Measurements from ENCODE around the gene ERMN. TPM values are rescaled to one million over a fixed set of nuclear protein-coding genes. Genes with fewer than 3 reads are reported as not detected.

ERMN gene
- total and polyA plus RNA-seq, 5 experiments from 2014 or later, result 0.09 to 5.3 (median 0.62) TPM

DNA sequence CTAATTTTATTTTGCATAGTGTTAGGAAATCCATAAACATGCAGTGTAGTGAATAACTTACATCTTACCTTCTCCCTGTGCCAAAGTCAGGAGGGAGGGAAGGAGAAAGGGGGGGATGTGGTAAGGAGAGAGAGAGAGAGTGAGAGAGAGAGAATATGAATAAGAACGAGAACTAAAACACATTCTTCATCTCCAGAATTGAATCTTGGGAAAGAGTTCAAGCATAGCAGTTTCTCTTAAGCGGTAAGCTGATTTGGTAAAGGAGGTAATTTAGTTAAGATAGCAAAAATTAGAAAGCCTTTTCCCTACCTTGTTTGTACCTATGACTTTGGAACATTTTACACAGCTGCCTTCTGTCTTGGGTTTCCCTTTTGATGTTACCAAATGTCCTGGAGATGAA lies 15.7 kb downstream of the ERMN start:
- Mint-ChIP-seq H3K36me3 (no peaks in the 10 kb centered on the region), H3K27me3 (peaks cover 0 to 5% (median 0%) of the 10 kb centered on the region in 5 donors), H3K4me1 (peaks cover 1 to 13% (median 5%) of the 10 kb centered on the region in 4 donors), H3K9me3 (no peaks in the 10 kb centered on the region), H3K27ac (no peak overlapping the region), H3K4me3 (no peak overlapping the region)
- no peak for DNase-seq
- ATAC-seq, result no peak
- POLR2A ChIA-PET, result no interaction called here

DNA sequence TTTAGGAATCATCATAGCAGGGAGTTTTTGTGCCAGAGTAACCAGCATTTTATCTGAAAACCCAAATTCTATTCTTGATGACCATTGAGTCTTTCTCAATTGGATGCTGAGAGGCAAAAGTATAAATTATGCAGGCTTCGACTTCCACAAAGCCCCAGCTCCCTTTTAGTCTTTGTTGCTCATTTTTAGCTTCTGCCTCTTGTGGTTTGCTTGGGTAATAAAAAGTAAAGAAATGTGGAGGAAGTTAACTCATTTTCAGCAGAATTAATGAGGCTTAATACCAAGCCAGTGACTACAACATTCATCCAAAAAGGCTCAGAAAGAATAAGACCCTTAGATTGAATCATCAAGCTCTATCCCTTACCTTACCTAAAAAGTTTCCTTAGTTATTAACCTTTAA lies 18.6 kb downstream of the ERMN start:
- ATAC-seq (no peak), DNase-seq (peak in 2 of 10 donors; percentile 14 to 24)
- peaks cover 3 to 22% (median 16%) of the 10 kb centered on the region in 4 donors for H3K4me1 Mint-ChIP-seq
- no peaks in the 10 kb centered on the region for H3K9me3 Mint-ChIP-seq
- no peak overlapping the region for H3K27ac Mint-ChIP-seq
- no peak overlapping the region for H3K4me3 Mint-ChIP-seq
- H3K27me3 Mint-ChIP-seq, result peaks cover 0 to 7% (median 1%) of the 10 kb centered on the region in 5 donors
- POLR2A ChIA-PET, result interaction anchor here (0.6 to 0.8 kb wide), 2 partner anchors 187 to 426 kb away, joined by 3 read pairs; no protein-coding TSS in a partner anchor
- H3K36me3 Mint-ChIP-seq, result no peaks in the 10 kb centered on the region

DNA sequence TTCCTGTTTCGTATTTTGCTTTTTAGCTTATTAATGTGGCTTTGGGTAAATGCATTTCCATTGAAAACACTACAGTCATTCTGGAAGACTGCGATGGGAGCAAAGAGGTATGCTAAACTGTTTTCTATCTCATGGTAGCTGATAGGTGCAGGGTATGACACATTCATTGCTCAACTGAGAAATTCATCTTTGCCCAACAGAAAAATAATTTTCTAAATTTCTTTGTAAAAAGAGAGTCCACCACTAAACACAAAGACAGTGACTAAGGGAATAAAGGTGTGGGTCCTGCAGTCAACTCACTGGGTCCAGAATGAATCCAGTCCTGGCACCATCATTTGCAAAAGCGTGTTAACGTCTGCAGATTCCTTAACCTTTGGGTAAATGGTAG lies 19.9 kb downstream of the ERMN start:
- Mint-ChIP-seq H3K9me3 (no peaks in the 10 kb centered on the region), H3K36me3 (no peaks in the 10 kb centered on the region), H3K27me3 (peaks cover 0 to 5% (median 1%) of the 10 kb centered on the region in 5 donors), H3K4me1 (peaks cover 3 to 22% (median 16%) of the 10 kb centered on the region in 4 donors), H3K27ac (no peak overlapping the region), H3K4me3 (no peak overlapping the region)
- ATAC-seq (no peak), DNase-seq (no peak)
- POLR2A ChIA-PET, result no interaction called here

DNA sequence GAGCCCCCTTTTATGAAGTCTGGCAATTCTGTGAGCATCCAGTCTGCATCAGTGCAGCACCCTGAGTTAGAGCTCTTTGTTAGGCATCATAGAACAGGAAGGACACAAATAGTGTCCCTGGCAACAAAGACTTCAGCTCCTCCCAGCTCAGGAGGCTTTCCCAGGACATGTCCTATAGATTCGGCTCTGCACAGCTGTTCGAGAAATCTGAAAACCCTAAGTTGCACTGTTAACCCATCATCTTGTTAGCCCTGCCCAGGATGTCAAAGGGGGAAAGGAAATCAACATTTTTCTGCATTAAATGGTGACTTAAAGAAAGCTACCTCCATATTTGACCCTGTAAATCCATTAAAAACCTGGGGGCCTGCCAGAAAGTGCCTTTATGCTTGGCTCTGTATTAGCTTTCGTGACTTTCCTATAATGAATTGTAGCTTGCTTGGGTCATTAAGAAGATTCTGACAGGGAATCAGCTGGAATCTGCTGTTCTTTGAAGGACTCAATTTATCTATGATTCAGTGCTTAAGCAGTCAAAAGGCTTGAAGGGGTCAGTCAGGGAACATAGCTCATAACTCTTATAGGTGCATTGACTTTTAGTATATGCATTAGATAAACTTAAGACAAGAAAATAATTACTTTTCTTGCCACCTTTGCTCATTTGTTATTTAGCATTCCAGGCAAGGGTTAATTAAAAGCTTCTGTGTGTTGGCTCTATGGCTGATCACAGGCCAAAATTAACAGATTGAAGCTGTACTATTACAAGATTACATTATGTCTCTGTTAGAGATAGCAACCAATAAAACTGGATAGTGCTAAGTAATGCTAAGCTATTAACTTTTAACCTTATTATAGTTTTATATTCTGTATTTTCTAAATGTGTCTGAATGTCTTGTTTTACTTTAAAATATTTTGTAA lies 20.6 kb downstream of the ERMN start:
- H3K4me1 Mint-ChIP-seq, result peaks cover 3 to 22% (median 16%) of the 10 kb centered on the region in 4 donors
- peak overlapping the region in 1 of 10 donors; percentile 64 for H3K4me3 Mint-ChIP-seq
- H3K9me3 Mint-ChIP-seq, result no peaks in the 10 kb centered on the region
- H3K27me3 Mint-ChIP-seq, result peaks cover 0 to 5% (median 1%) of the 10 kb centered on the region in 5 donors
- DNase-seq, result no peak
- no peaks in the 10 kb centered on the region for H3K36me3 Mint-ChIP-seq
- ATAC-seq, result peak in 1 of 2 donors; percentile 22
- H3K27ac Mint-ChIP-seq, result peak overlapping the region in 3 of 10 donors; percentile 1 to 63 (median 12)
- POLR2A ChIA-PET, result interaction anchor here (1.1 kb wide), 1 partner anchor 27 kb away, joined by 3 read pairs; no protein-coding TSS in a partner anchor

DNA sequence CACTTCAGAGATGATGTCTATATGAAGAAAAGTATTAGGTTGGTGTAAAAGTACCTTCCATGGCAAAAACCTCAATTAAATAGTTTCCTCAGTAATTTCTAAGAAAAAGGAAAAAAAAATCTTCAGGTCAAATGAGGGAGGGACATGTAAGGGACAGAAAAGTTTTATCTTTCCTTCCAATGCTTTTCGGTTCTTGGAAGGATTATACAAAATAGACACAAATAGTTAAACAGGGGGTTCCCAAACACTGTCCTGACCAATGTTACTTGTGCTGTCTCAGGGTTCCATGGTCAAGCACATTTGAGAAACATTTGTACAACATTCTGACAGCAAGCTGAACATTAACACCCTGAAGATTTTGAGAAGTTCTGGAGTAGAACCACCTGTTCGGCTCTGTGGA lies 22.0 kb downstream of the ERMN start:
- Mint-ChIP-seq H3K4me1 (peaks cover 3 to 22% (median 16%) of the 10 kb centered on the region in 4 donors), H3K36me3 (no peaks in the 10 kb centered on the region), H3K27me3 (peaks cover 0 to 3% (median 1%) of the 10 kb centered on the region in 5 donors), H3K9me3 (no peaks in the 10 kb centered on the region), H3K27ac (no peak overlapping the region), H3K4me3 (no peak overlapping the region)
- POLR2A ChIA-PET, result interaction anchor here (0.6 kb wide), 1 partner anchor 126 kb away, joined by 3 read pairs; no protein-coding TSS in a partner anchor
- ATAC-seq (no peak), DNase-seq (no peak)

DNA sequence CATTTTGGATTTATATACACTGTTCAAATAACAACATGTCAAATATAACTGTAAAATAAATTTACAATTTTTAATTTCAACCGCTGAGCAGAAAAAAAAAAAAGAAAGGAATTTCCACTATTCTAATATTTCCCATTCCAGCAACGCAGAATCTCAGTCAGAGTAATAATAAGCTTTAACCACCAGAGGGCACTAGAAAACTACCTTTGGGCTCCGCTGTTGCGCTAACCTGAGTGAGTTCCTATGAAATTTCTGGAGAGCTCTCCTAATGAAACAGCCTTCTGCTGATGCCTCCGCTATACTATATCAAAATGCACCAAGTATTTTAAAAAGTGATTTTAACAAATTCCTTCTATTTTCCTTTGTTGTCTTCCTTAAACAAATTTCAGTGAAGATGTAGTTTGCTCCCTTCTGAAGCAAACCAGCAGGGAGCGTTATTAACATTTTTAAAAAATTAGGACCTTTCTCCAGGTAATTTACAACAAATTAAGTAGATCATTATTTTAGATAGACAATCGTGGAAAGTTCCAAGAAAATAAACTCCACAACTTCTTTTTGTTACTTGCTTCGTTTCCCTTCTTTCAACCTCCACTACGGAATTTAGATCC lies 23.0 kb downstream of the ERMN start:
- ATAC-seq (peak; percentile 62 to 87), DNase-seq (peak in 7 of 10 donors; percentile 26 to 70 (median 65))
- H3K9me3 Mint-ChIP-seq, result no peaks in the 10 kb centered on the region
- POLR2A ChIA-PET, result interaction anchor here (0.5 to 1.0 kb wide), 8 partner anchors 25 to 295 kb away, joined by 3 to 7 read pairs (median 3); no protein-coding TSS in a partner anchor
- H3K27me3 Mint-ChIP-seq, result peaks cover 1 to 3% (median 3%) of the 10 kb centered on the region in 5 donors
- H3K4me3 Mint-ChIP-seq, result no peak overlapping the region
- peak overlapping the region in 1 of 10 donors; percentile 11 for H3K27ac Mint-ChIP-seq
- H3K4me1 Mint-ChIP-seq, result peaks cover 3 to 22% (median 16%) of the 10 kb centered on the region in 4 donors
- no peaks in the 10 kb centered on the region for H3K36me3 Mint-ChIP-seq

DNA sequence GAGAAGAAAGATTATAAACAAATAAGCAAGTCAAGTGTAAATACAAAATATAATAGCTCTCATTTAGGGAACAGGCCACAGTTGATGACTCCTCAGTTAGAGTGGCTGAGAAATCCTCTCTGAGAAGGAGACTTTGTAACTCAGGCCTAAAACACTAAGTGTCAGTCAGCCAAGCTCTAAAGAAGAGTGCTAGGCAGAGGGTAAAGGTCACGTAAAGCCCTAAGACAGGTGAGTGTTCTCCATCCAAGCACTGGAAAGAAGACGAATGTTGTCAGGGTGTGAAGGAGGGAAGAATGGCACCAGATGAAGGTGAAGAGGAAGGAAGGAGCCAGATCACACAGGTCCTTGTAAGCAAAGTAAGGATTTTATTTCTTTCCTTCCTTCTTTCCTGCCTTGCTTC lies 24.3 kb downstream of the ERMN start:
- H3K36me3 Mint-ChIP-seq, result no peaks in the 10 kb centered on the region
- POLR2A ChIA-PET, result interaction anchor here (0.6 kb wide), 2 partner anchors 9 to 705 kb away, joined by 3 to 4 read pairs; no protein-coding TSS in a partner anchor
- H3K27me3 Mint-ChIP-seq, result peaks cover 3 to 9% (median 5%) of the 10 kb centered on the region in 5 donors
- H3K9me3 Mint-ChIP-seq, result no peaks in the 10 kb centered on the region
- H3K27ac Mint-ChIP-seq, result no peak overlapping the region
- ATAC-seq, result no peak
- H3K4me1 Mint-ChIP-seq, result peaks cover 2 to 12% (median 11%) of the 10 kb centered on the region in 4 donors
- no peak for DNase-seq
- H3K4me3 Mint-ChIP-seq, result no peak overlapping the region

DNA sequence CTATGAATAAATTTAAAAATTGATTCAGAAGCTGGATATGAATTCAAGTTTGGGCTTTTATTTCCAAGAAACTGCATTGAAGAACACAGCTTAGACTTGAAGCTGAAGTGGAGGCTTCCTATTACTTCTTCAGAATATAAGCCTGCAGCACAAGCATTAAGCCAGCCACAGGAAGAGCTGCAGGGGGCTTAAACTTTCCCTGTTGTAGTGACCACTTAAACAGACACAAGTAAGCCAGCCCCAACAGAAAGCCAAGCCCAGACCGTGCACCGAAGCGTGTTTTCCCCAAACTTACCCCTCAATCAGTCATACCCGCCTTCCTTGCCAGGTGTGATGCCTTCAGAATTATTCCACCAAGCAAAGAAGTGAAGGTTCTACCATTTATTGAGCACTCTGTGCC lies 28.7 kb downstream of the ERMN start:
- Mint-ChIP-seq H3K36me3 (no peaks in the 10 kb centered on the region), H3K27ac (no peak overlapping the region), H3K4me3 (no peak overlapping the region), H3K27me3 (peaks cover 1 to 9% (median 3%) of the 10 kb centered on the region in 5 donors), H3K4me1 (peaks cover 0 to 9% (median 1%) of the 10 kb centered on the region in 4 donors), H3K9me3 (no peaks in the 10 kb centered on the region)
- POLR2A ChIA-PET, result no interaction called here
- DNase-seq (no peak), ATAC-seq (no peak)

DNA sequence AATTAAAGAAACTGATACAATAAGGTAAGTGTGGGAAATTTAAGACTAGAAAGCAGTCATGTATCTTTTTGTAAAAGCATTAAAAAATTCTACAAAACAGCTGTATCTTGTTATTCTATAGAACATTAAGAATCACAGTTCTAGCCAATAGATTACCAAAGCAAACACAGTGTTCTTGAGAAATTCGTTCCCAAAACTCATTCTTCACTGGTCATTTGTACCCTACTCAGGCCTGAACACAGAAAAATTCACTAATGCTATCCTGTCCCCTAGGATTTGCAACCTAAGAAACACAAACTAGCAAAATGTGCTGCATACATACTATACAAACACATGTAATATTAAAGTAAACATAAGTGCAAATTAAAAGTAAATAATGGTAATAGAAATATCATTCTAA lies 29.1 kb downstream of the ERMN start:
- Mint-ChIP-seq H3K27ac (no peak overlapping the region), H3K4me3 (no peak overlapping the region), H3K27me3 (peaks cover 1 to 9% (median 3%) of the 10 kb centered on the region in 5 donors), H3K36me3 (no peaks in the 10 kb centered on the region), H3K4me1 (peaks cover 0 to 9% (median 1%) of the 10 kb centered on the region in 4 donors), H3K9me3 (no peaks in the 10 kb centered on the region)
- ATAC-seq, result no peak
- POLR2A ChIA-PET, result no interaction called here
- DNase-seq, result no peak

DNA sequence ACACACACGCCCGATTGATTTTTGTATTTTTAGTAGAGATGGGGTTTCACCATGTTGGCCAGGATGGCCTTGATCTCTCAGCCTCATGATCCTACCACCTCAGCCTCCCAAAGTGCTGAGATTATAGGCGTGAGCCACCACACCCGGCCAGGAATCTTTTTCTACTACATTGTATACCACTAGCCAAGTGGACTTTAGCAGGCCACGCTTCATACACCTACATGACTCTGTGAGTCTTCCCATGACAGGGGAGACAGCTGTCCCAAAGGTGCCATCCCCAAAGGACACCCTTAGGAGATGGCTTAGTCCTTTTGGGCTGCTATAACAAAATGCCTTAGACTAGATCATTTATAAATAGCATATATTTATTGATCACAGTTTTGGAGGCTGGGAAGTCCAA lies 32.8 kb downstream of the ERMN start:
- POLR2A ChIA-PET, result interaction anchor here (0.7 kb wide), 1 partner anchor 8 kb away, joined by 3 read pairs; no protein-coding TSS in a partner anchor
- ATAC-seq, result no peak

DNA sequence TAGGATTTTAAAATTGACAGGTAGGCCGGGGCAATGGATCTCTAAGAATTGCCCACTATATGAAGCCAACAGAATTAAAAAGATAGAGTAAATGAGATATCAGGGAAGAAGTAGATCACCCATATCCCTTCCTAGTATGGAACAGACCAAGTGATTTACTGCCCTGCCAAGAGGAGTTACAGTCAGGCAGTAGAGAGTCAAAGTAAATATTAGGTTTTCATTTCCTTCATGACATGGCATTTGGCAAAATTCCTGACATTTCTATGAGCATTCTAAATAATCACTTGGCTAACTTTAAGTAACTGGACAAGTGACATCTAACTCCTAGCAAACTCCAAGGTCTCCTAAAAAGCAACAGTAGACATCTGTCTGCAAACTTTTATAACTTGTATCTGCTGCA lies 34.6 kb downstream of the ERMN start:
- Mint-ChIP-seq H3K4me1 (peaks cover 0 to 9% (median 1%) of the 10 kb centered on the region in 4 donors), H3K27ac (no peak overlapping the region), H3K4me3 (no peak overlapping the region), H3K9me3 (no peaks in the 10 kb centered on the region), H3K36me3 (no peaks in the 10 kb centered on the region), H3K27me3 (peaks cover 0 to 4% (median 1%) of the 10 kb centered on the region in 5 donors)
- ATAC-seq (no peak), DNase-seq (no peak)
- POLR2A ChIA-PET, result no interaction called here

More for the DNA sequence above, 32.8 kb downstream of the ERMN start:
- H3K4me3 Mint-ChIP-seq, result no peak overlapping the region
- no peak for DNase-seq
- H3K9me3 Mint-ChIP-seq, result no peaks in the 10 kb centered on the region
- no peak overlapping the region for H3K27ac Mint-ChIP-seq
- H3K27me3 Mint-ChIP-seq, result peaks cover 1 to 9% (median 3%) of the 10 kb centered on the region in 5 donors
- no peaks in the 10 kb centered on the region for H3K36me3 Mint-ChIP-seq
- H3K4me1 Mint-ChIP-seq, result peaks cover 0 to 9% (median 1%) of the 10 kb centered on the region in 4 donors

DNA sequence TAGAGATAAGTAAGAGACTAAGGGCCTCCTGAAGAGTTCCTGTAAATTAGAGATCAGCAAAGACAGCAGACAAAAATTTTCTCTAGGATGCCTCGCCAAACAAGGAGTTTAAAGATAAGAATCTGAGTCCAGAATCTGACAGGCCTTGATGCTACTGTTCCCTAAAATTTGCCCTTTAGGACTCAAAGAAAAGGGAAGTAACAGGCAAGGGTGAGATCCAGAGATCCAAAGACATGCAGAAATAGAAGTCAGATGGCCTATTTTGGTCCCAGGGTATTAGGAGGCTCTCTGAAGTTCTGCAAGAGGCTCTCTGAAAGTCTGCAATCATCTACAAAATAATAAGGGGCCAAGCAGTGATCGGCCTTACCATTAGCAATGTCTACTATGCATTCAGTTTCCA lies 35.1 kb downstream of the ERMN start:
- no peaks in the 10 kb centered on the region for H3K9me3 Mint-ChIP-seq
- no peak overlapping the region for H3K4me3 Mint-ChIP-seq
- peaks cover 0 to 4% (median 1%) of the 10 kb centered on the region in 5 donors for H3K27me3 Mint-ChIP-seq
- no peak overlapping the region for H3K27ac Mint-ChIP-seq
- H3K36me3 Mint-ChIP-seq, result no peaks in the 10 kb centered on the region
- ATAC-seq (no peak), DNase-seq (no peak)
- peaks cover 0 to 9% (median 1%) of the 10 kb centered on the region in 4 donors for H3K4me1 Mint-ChIP-seq
- POLR2A ChIA-PET, result no interaction called here

DNA sequence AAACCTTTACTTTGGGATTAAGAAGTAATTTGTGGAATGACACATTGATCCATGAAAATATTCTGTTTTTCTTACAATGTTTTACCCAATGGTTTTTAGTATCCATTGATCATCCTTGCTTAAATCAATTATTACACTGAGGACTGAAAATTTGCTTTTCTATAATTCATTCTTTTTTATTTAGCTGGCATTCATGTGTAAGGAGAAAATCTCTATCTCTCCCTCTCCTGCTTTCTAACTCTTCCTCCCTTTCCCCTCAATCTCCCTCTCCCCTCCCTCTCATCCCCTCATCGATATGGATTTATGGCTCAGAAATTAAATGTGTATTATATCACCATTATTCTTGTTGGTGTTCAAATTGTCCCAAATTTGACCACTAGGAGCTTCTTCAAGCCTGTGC lies 38.5 kb downstream of the ERMN start:
- POLR2A ChIA-PET, result no interaction called here
- H3K9me3 Mint-ChIP-seq, result no peaks in the 10 kb centered on the region
- DNase-seq, result no peak
- H3K36me3 Mint-ChIP-seq, result no peaks in the 10 kb centered on the region
- no peaks in the 10 kb centered on the region for H3K4me1 Mint-ChIP-seq
- no peak overlapping the region for H3K27ac Mint-ChIP-seq
- no peak overlapping the region for H3K4me3 Mint-ChIP-seq
- no peak for ATAC-seq
- H3K27me3 Mint-ChIP-seq, result peaks cover 0 to 8% (median 4%) of the 10 kb centered on the region in 5 donors

All from naive thymus-derived CD8-positive, alpha-beta T cell (primary cell).